ENCODE measurements around the gene IL18BP. TPM values are rescaled to one million over a fixed set of nuclear protein-coding genes. Genes with fewer than 3 reads are reported as not detected.

The IL18BP gene
- total RNA-seq, 1 experiment from 2014 or later: 34.7 TPM

DNA sequence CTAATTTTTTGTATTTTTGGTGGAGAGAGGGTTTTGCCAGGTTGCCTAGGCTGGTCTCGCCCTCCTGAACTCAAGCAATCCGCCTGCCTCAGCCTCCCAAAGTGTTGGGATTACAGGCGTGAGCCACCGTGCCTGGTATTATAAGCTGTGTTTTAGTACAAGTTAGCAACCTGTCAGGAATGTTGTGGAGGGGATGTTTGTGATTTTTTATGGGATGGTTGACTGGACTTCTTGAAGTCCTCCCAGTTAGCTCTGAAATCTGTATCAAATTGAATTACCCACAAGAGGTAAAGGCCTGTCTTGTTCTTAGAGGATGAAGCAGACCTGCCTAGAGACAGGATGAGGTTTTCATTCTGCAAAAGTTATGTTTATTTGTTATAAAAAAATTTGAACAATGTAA, 34.1 kb upstream of the IL18BP start:
- Histone ChIP-seq H3K4me1 (peaks cover 5% of the 10 kb centered on the region; the same call in 1 of the 2 replicates), H3K27me3 (replicated peaks; ENCODE audit: control insufficient read depth, insufficient read depth, low read length) (no peaks in the 10 kb centered on the region), H3K4me3 (ENCODE audit: low read depth, low read length) (no peak overlapping the region), H3K9me3 (no peaks in the 10 kb centered on the region), H3K36me3 (ENCODE audit: control insufficient read depth, insufficient read depth, low read length) (no peaks in the 10 kb centered on the region; the same call in 1 of the 2 replicates)
- DNase-seq: no peak
- CTCF ChIA-PET: interaction anchor here (0.7 kb wide), 1 partner anchor 16 kb away, joined by 3 read pairs; no protein-coding TSS in a partner anchor
- Mint-ChIP-seq H3K27me3 (ENCODE audit: insufficient read depth, unreplicated experiment) (no peaks in the 10 kb centered on the region), H3K4me3 (ENCODE audit: unreplicated experiment) (no peak overlapping the region), H3K36me3 (ENCODE audit: insufficient read depth, unreplicated experiment) (peaks cover 85% of the 10 kb centered on the region), H3K27ac (ENCODE audit: unreplicated experiment) (no peak overlapping the region), H3K9me3 (ENCODE audit: unreplicated experiment) (no peaks in the 10 kb centered on the region), H3K4me1 (ENCODE audit: low read depth, unreplicated experiment) (peaks cover under 1% of the 10 kb centered on the region)
- no TSS peak for BruUV-seq (replicated peaks)
- POLR2A ChIA-PET: no interaction called here
- intact Hi-C loops (cut with micrococcal nuclease; ENCODE audit: unreplicated experiment): no loop called here
- TF ChIP-seq, protein P1, sequence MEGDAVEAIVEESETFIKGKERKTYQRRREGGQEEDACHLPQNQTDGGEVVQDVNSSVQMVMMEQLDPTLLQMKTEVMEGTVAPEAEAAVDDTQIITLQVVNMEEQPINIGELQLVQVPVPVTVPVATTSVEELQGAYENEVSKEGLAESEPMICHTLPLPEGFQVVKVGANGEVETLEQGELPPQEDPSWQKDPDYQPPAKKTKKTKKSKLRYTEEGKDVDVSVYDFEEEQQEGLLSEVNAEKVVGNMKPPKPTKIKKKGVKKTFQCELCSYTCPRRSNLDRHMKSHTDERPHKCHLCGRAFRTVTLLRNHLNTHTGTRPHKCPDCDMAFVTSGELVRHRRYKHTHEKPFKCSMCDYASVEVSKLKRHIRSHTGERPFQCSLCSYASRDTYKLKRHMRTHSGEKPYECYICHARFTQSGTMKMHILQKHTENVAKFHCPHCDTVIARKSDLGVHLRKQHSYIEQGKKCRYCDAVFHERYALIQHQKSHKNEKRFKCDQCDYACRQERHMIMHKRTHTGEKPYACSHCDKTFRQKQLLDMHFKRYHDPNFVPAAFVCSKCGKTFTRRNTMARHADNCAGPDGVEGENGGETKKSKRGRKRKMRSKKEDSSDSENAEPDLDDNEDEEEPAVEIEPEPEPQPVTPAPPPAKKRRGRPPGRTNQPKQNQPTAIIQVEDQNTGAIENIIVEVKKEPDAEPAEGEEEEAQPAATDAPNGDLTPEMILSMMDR (IDR thresholded peaks at IDR 0.05; ENCODE audit: insufficient read depth in 1 of 2, low read depth in 1 of 2, low read length in 1 of 2, severe bottlenecking in 1 of 2, unreplicated experiment in 1 of 2): no peak

DNA sequence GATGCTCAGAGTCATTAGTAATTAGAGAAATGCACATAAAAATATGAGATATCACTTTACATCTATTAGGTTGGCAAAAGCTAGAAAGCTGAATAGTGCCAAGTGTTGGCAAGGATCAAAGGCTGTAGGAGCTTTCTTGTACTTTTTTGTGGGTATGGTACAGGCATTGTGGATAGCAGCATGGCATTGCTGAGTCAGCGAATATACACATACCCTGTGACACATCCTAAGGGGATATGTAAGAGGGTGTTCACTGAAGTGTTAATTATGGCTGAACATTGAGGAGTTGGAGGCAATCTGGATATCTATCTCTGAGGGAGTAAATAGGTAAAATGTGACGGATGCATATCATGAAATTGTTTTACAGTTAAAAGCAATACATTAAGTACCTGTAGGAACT, 27.0 kb upstream of the IL18BP start:
- H3K4me3 Mint-ChIP-seq (ENCODE audit: unreplicated experiment): no peak overlapping the region
- TF ChIP-seq, protein P1 (IDR thresholded peaks at IDR 0.05; ENCODE audit: insufficient read depth in 1 of 2, low read depth in 1 of 2, low read length in 1 of 2, severe bottlenecking in 1 of 2, unreplicated experiment in 1 of 2): no peak
- intact Hi-C loops (cut with micrococcal nuclease; ENCODE audit: unreplicated experiment): loop anchor here (10.0 kb wide), 1 partner anchor 107 kb away; no protein-coding TSS in a partner anchor
- H3K27me3 ChIP-seq (replicated peaks; ENCODE audit: control insufficient read depth, insufficient read depth, low read length): no peaks in the 10 kb centered on the region
- ChIA-PET POLR2A (no interaction called here), CTCF (no interaction called here)
- H3K9me3 ChIP-seq: no peaks in the 10 kb centered on the region
- BruUV-seq (replicated peaks): no TSS peak
- H3K36me3 Mint-ChIP-seq (ENCODE audit: insufficient read depth, unreplicated experiment): peaks cover 76% of the 10 kb centered on the region
- H3K27me3 Mint-ChIP-seq (ENCODE audit: insufficient read depth, unreplicated experiment): no peaks in the 10 kb centered on the region
- DNase-seq: no peak
- H3K36me3 ChIP-seq (ENCODE audit: control insufficient read depth, insufficient read depth, low read length): no peaks in the 10 kb centered on the region
- no peaks in the 10 kb centered on the region for H3K9me3 Mint-ChIP-seq (ENCODE audit: unreplicated experiment)
- no peak overlapping the region for H3K27ac Mint-ChIP-seq (ENCODE audit: unreplicated experiment)
- peaks cover 14% of the 10 kb centered on the region for H3K4me1 Mint-ChIP-seq (ENCODE audit: low read depth, unreplicated experiment)
- H3K4me1 ChIP-seq: no peaks in the 10 kb centered on the region
- no peak overlapping the region for H3K4me3 ChIP-seq (ENCODE audit: low read depth, low read length)

DNA sequence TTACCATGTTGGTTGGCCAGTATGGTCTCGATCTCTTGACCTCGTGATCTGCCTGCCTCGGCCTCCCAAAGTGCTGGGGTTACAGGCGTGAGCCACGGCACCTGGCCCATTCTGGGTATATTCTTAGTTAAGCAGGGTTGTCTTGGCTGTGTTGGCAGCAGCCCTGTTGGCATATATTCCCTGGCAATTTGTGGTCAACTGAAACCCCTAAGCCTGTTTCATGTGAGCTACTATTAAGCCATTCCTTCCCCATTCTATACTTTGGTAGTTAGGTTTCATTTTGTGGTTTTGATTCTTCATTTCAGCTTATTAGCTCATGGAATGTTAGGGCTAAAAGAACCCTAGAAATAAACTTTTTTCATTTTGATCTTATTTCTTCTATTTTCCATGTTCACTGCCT, 22.2 kb upstream of the IL18BP start:
- H3K4me3 Mint-ChIP-seq (ENCODE audit: unreplicated experiment): no peak overlapping the region
- H3K4me3 ChIP-seq (ENCODE audit: low read depth, low read length): no peak overlapping the region
- no TSS peak for BruUV-seq (replicated peaks)
- peaks cover 6% of the 10 kb centered on the region; the same call in 1 of the 2 replicates for H3K36me3 ChIP-seq (ENCODE audit: control insufficient read depth, insufficient read depth, low read length)
- peaks cover 14% of the 10 kb centered on the region for H3K4me1 Mint-ChIP-seq (ENCODE audit: low read depth, unreplicated experiment)
- POLR2A ChIA-PET: no interaction called here
- H3K4me1 ChIP-seq: no peaks in the 10 kb centered on the region
- intact Hi-C loops (cut with micrococcal nuclease; ENCODE audit: unreplicated experiment): loop anchor here (10.0 kb wide), 1 partner anchor 112 kb away; no protein-coding TSS in a partner anchor
- no peaks in the 10 kb centered on the region for H3K27me3 Mint-ChIP-seq (ENCODE audit: insufficient read depth, unreplicated experiment)
- TF ChIP-seq, protein P1 (IDR thresholded peaks at IDR 0.05; ENCODE audit: insufficient read depth in 1 of 2, low read depth in 1 of 2, low read length in 1 of 2, severe bottlenecking in 1 of 2, unreplicated experiment in 1 of 2): no peak
- CTCF ChIA-PET: interaction anchor here (1.2 kb wide), 1 partner anchor 19 kb away, joined by 3 read pairs; no protein-coding TSS in a partner anchor
- no peaks in the 10 kb centered on the region for H3K27me3 ChIP-seq (replicated peaks; ENCODE audit: control insufficient read depth, insufficient read depth, low read length)
- no peak overlapping the region for H3K27ac Mint-ChIP-seq (ENCODE audit: unreplicated experiment)
- H3K36me3 Mint-ChIP-seq (ENCODE audit: insufficient read depth, unreplicated experiment): peaks cover 71% of the 10 kb centered on the region
- H3K9me3 Mint-ChIP-seq (ENCODE audit: unreplicated experiment): no peaks in the 10 kb centered on the region
- DNase-seq: no peak
- H3K9me3 ChIP-seq: no peaks in the 10 kb centered on the region
